ENCODE results near the gene MPP1.

DNA sequence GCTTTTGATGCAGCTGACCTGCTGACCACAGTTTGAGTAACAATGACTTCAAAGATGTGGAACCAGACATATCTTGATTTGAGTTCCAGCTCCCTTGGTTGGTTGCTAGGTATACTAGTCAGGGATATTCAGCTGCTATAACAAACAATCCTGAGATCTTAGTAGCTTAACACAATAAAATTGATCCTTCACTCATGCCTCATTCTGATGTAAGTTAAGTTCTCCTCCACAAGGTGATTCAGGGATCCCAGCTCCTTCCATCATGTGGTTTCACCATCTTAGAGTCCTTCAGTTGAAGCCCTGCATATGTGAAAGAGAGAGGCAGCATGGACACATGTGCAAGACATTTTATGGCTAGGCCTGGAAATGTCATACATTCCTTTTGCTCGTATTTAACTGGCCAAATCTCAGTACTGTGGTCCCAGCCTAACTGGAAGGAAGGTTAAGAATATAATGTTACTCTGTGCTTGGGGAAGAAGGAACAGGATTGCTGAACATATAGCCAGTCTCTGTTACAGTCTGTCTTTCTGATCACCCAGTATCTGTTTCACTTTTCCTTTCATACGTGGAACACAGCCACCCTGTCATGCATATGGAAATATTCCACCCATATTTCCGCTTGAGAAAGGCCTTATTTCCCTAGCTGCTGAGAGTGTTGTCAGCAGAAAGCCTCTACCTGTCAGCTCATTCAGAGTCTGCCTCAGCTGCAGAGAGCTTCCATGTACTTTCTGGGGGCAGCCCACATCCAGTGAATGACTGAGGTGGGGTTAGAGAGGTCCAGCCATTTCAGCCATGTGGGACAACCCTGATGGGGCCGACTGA lies 22.1 kb upstream of the MPP1 start:
- TF ChIP-seq, protein P1, sequence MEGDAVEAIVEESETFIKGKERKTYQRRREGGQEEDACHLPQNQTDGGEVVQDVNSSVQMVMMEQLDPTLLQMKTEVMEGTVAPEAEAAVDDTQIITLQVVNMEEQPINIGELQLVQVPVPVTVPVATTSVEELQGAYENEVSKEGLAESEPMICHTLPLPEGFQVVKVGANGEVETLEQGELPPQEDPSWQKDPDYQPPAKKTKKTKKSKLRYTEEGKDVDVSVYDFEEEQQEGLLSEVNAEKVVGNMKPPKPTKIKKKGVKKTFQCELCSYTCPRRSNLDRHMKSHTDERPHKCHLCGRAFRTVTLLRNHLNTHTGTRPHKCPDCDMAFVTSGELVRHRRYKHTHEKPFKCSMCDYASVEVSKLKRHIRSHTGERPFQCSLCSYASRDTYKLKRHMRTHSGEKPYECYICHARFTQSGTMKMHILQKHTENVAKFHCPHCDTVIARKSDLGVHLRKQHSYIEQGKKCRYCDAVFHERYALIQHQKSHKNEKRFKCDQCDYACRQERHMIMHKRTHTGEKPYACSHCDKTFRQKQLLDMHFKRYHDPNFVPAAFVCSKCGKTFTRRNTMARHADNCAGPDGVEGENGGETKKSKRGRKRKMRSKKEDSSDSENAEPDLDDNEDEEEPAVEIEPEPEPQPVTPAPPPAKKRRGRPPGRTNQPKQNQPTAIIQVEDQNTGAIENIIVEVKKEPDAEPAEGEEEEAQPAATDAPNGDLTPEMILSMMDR (IDR thresholded peaks at IDR 0.05): no peak
- TF ChIP-seq POLR2A (IDR thresholded peaks at IDR 0.05): no peak

Data from esophagus squamous epithelium (tissue), 4 donors.